GM21390 (cell line): Measurements from ENCODE around the gene P2RX1.
A peak's percentile ranks its signal among the peaks of the same experiment; 100 is the strongest.

Experiments
- ATAC-seq: cut with Tn5 transposase; IDR thresholded peaks from one replicate; pipeline ENCODE4 v1.9.1; 2021; ENCODE audit not compliant: unreplicated experiment

Gene P2RX1

GRCh38 chr17:3925684-3926485, 9.6 kb upstream of the P2RX1 start:
- ATAC-seq: no peak

GRCh38 chr17:3924512-3925350, 8.5 kb upstream of the P2RX1 start:
- ATAC-seq: no peak

GRCh38 chr17:3923466-3924190, 7.4 kb upstream of the P2RX1 start:
- ATAC-seq: no peak

GRCh38 chr17:3922765-3923164, 6.5 kb upstream of the P2RX1 start:
- no peak for ATAC-seq

- ATAC-seq: no peak
Measured at GRCh38 chr17:3921502-3922319, 5.4 kb upstream of the P2RX1 start.

- ATAC-seq: no peak
Measured at GRCh38 chr17:3921006-3921405, 4.7 kb upstream of the P2RX1 start.

GRCh38 chr17:3919123-3919624, 2.9 kb upstream of the P2RX1 start:
- no peak for ATAC-seq

GRCh38 chr17:3918372-3919122, 2.3 kb upstream of the P2RX1 start:
- ATAC-seq: no peak

- ATAC-seq: no peak
Measured at GRCh38 chr17:3917391-3917931, 1.2 kb upstream of the P2RX1 start.

GRCh38 chr17:3916825-3917224, 560 bp upstream of the P2RX1 start:
- no peak for ATAC-seq

- ATAC-seq: no peak
Measured at GRCh38 chr17:3915581-3915994, 677 bp downstream of the P2RX1 start.

- peak; percentile 46 for ATAC-seq
Measured at GRCh38 chr17:3914312-3914670, 2.0 kb downstream of the P2RX1 start.

- ATAC-seq: peak; percentile 39
Measured at GRCh38 chr17:3913531-3914311, 2.5 kb downstream of the P2RX1 start.

- ATAC-seq: no peak
Measured at GRCh38 chr17:3912827-3913226, 3.4 kb downstream of the P2RX1 start.

GRCh38 chr17:3911271-3912053, 4.8 kb downstream of the P2RX1 start:
- peak; percentile 68 for ATAC-seq

GRCh38 chr17:3910420-3911270, 5.6 kb downstream of the P2RX1 start:
- no peak for ATAC-seq

- ATAC-seq: no peak
Measured at GRCh38 chr17:3909257-3909656, 7.0 kb downstream of the P2RX1 start.
